ENCODE data around the gene PRRC1.

PRRC1 gene

GRCh38 chr5:127582773-127583370, 65.4 kb downstream of the PRRC1 start:
- DNase-seq, result no peak

DNA sequence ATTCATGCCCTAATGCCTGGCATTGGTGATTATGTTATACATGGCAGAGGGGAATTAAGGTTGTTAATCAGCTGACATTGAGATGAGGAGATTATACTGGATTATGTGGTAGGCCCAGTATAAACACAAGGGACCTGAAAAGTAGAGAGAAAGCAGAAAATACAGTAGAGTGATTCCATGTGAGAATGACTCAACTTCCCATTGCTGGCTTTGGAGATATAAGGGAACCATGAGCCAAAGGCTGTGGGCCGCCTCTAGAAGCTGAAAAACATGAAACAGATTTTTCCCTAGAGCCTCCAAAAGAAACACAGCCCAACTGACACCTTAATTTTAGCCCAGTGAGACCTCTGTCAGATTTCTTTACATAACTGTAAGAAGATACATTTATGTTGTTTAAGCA, 66.4 kb downstream of the PRRC1 start:
- no peak for DNase-seq

DNA sequence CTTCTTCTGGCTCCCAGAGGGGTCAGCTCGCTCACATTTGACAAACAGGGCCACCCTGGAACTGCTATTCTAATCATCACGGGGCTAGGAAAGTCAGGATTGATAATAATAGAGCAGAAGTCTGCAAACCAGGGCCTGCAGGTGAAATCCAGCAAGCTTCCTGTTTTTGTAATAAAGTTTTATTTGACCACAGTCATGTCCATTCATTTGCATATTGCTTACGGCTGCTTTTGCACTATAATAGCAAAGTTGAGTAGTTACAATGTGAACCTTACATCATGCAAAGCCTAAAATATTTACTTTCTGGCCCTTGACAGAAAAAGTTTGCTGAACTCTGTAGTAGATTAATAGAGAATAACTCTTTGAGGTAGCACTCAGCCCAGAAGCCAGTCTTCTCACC, 68.2 kb downstream of the PRRC1 start:
- no peak for DNase-seq

DNA sequence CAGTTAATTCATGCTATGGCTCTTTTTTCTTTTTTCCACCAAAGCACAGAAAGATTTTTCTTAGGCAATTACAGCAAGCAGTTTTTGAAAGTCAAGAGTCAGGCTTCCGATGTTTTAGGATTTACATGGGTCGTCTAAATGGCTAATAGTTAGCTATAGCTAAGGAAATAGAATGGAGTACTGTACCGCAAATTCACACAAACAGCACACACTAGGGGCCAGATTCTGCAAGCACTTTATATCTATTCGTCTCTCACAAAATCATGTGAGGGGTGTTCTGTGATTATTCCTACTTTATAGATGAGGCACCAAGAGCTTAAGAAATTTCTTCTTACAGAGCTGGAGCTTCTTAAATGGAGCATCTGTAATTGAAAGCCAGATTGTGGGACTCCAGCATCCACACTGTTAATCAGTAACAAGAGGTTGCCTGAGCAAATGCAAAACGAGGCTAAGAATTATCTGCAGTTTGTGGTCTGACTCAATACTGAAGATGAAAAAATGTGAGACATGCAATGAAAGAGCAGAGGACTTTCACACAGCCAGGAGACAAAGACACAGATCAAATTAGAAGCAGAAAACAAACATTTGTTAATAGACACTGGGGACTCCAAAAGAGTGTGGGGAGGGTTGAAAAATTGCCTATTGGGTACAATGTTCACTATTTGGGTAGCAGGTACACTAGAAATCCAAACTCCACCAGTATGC, 68.8 kb downstream of the PRRC1 start:
- DNase-seq, result no peak

- no peak for DNase-seq
These were observed 69.4 kb downstream of the PRRC1 start for GRCh38 chr5:127586811-127587210.

GRCh38 chr5:127587246-127587917, 69.9 kb downstream of the PRRC1 start:
- no peak for DNase-seq

GRCh38 chr5:127588368-127588767, 70.9 kb downstream of the PRRC1 start:
- no peak for DNase-seq

- no peak for DNase-seq
These were observed 72.0 kb downstream of the PRRC1 start for GRCh38 chr5:127589309-127590030.

- DNase-seq, result no peak
These were observed 72.8 kb downstream of the PRRC1 start for GRCh38 chr5:127590156-127590722.

DNA sequence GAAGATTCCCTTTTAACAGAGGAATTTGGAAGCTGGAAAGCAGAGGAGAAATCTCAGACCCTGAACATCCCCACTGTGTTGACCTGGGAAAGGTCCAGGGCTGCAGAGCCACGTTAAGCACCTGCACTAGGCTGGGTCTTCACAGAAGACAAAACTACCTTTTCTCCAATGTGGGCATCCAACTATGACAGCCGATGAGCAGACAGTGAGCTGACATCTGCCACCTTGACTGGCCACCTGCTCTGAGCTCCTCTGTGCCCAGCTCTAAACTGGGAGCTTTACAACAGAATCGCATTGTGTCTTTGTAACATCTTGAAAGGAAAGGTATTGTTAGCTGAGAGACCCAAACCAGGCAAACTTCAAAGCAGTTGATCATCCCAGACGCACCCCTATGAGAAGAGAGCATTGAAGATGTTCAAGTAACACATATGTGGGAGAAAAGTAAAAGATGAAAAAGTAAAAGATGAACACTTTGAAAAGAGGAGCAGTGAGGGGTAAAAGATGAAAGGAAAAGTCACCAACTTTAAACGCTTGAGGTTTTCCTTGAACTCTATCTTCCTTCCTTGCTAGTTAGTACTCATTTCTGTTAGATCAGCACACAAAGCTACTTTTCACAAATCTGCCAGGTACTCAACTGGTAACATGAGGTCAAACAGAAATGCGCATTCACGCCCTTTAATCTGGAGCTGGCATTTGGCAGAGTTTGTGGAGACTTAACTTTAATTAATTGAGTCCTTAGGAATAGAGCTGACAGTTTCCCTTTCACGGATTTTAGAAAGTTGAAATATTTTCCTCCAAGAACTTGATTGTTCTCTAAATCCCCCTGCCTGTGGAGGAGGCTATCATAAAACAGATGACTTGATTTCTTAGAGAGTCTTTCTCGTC, 78.3 kb downstream of the PRRC1 start:
- no peak for DNase-seq

DNA sequence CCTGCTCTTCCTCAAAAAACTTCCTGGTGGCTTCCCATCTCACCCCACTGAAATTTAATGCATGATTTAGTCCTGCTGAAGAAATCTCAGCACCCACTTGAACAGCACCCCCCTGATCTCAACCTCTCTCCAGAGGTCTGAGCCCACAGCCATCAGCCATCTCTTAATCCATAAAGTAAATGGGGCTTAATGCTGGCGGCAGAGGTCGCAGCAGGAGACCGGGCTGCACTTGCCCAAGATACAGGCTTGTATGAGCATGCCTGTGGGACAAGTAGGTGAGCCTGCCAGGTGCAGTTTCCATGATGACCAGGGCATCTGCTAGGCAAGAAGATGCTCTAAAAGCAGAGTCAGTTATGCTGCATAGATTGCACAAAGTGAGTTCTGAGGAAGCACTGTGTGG, 79.1 kb downstream of the PRRC1 start:
- DNase-seq, result no peak

DNA sequence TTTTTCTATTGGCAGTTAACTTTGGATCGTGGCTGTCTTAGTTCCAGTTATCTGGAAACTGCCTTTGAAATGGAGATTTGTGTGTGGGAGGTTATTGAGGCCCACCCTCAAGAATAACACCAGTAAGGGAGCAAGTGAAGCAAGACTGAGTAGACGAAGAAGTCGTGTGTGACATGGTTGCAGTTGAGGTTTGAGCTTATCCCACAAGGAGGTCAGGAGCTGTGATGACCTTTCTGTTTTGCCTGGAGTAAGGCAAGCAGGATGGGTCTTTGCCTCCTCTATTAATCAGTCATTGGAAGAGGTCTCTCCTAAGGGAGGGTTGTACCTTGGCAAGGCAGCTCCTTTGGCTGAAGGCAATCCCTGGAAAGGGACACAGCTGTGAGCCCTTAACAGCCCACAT, 81.9 kb downstream of the PRRC1 start:
- DNase-seq, result no peak

- DNase-seq, result no peak
These were observed 82.4 kb downstream of the PRRC1 start for GRCh38 chr5:127599847-127600246.

GRCh38 chr5:127601111-127601510, 83.7 kb downstream of the PRRC1 start:
- DNase-seq, result no peak

- DNase-seq, result no peak
These were observed 84.2 kb downstream of the PRRC1 start for GRCh38 chr5:127601601-127602000.

- DNase-seq, result no peak
These were observed 85.0 kb downstream of the PRRC1 start for GRCh38 chr5:127602481-127602880.

- DNase-seq, result no peak
These were observed 85.7 kb downstream of the PRRC1 start for GRCh38 chr5:127602896-127603844.
